Measurements from ENCODE around the gene TTC12. TPM values are rescaled to one million over a fixed set of nuclear protein-coding genes. Genes with fewer than 3 reads are reported as not detected.

Gene TTC12
- total RNA-seq, 1 donor: 21.4 TPM

DNA sequence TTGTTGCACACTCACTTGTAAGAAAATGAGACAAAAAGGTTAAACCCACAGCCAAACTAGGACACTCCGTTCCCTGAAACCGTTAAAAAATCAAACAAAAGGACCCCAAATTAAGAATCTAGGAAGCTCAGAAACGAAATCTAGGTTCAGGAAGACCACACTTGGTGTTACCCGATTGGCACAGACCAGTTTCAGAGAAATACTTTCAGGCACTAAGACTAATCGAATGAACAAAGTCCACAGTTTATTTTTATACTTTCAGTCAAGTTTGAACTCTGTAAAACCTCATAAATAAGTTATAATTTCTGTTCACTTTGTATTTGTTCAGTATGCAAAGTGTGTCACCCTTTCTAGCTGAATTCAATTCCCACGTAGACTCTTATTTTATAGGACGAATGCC, 38.8 kb upstream of the TTC12 start:
- H3K9me3 ChIP-seq (ENCODE audit: low read depth, low read length): no peaks in the 10 kb centered on the region
- TF ChIP-seq, protein P1, sequence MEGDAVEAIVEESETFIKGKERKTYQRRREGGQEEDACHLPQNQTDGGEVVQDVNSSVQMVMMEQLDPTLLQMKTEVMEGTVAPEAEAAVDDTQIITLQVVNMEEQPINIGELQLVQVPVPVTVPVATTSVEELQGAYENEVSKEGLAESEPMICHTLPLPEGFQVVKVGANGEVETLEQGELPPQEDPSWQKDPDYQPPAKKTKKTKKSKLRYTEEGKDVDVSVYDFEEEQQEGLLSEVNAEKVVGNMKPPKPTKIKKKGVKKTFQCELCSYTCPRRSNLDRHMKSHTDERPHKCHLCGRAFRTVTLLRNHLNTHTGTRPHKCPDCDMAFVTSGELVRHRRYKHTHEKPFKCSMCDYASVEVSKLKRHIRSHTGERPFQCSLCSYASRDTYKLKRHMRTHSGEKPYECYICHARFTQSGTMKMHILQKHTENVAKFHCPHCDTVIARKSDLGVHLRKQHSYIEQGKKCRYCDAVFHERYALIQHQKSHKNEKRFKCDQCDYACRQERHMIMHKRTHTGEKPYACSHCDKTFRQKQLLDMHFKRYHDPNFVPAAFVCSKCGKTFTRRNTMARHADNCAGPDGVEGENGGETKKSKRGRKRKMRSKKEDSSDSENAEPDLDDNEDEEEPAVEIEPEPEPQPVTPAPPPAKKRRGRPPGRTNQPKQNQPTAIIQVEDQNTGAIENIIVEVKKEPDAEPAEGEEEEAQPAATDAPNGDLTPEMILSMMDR (IDR thresholded peaks at IDR 0.05; ENCODE audit: extremely low read depth, low read depth, low read length): no peak
- H3K27me3 ChIP-seq (ENCODE audit: insufficient read depth, low read length): no peaks in the 10 kb centered on the region
- no peaks in the 10 kb centered on the region for H3K4me1 ChIP-seq (ENCODE audit: insufficient read depth, low read length)
- H3K4me3 ChIP-seq (ENCODE audit: insufficient read depth, low read length): no peak overlapping the region
- H3K79me2 ChIP-seq (ENCODE audit: insufficient read depth, low read length): no peaks in the 10 kb centered on the region
- H3K4me2 ChIP-seq (ENCODE audit: insufficient read depth, low read length): no peak overlapping the region
- H3K27ac ChIP-seq (ENCODE audit: low read depth, low read length): no peak overlapping the region
- no peaks in the 10 kb centered on the region for H3K36me3 ChIP-seq (ENCODE audit: insufficient read depth, low read length)
- H4K20me1 ChIP-seq (ENCODE audit: insufficient read depth, low read length): no peaks in the 10 kb centered on the region
- DNase-seq (ENCODE audit: insufficient read length, low spot score, missing footprints): no peak
- no peak overlapping the region for H2AFZ ChIP-seq (ENCODE audit: low read length)

DNA sequence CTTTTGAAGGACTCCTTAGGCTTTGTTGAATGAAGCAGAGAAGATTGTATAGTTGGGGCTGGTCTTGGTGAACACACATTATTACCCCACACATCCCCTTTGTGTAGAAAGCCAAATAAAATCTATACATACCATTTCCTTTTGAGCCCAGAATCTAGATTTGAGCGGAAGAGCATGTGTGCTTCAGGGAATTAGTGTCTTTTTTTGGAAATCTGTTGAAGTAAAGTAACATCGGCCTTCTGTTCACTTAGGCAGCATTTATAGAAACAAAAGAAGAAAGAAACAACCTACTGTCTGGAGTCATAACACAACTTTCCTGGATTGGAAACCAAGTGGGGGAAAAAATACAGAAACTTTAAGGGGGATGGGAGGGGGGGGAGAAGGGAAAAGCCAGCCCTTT, 37.9 kb upstream of the TTC12 start:
- Histone ChIP-seq H2AFZ (ENCODE audit: low read length) (no peak overlapping the region), H3K27ac (ENCODE audit: low read depth, low read length) (no peak overlapping the region), H3K27me3 (ENCODE audit: insufficient read depth, low read length) (no peaks in the 10 kb centered on the region), H3K4me1 (ENCODE audit: insufficient read depth, low read length) (no peaks in the 10 kb centered on the region), H3K9me3 (ENCODE audit: low read depth, low read length) (no peaks in the 10 kb centered on the region), H4K20me1 (ENCODE audit: insufficient read depth, low read length) (no peaks in the 10 kb centered on the region), H3K36me3 (ENCODE audit: insufficient read depth, low read length) (no peaks in the 10 kb centered on the region), H3K4me2 (ENCODE audit: insufficient read depth, low read length) (no peak overlapping the region), H3K79me2 (ENCODE audit: insufficient read depth, low read length) (no peaks in the 10 kb centered on the region), H3K4me3 (ENCODE audit: insufficient read depth, low read length) (no peak overlapping the region)
- no peak for DNase-seq (ENCODE audit: insufficient read length, low spot score, missing footprints)
- TF ChIP-seq, protein P1 (IDR thresholded peaks at IDR 0.05; ENCODE audit: extremely low read depth, low read depth, low read length): no peak

DNA sequence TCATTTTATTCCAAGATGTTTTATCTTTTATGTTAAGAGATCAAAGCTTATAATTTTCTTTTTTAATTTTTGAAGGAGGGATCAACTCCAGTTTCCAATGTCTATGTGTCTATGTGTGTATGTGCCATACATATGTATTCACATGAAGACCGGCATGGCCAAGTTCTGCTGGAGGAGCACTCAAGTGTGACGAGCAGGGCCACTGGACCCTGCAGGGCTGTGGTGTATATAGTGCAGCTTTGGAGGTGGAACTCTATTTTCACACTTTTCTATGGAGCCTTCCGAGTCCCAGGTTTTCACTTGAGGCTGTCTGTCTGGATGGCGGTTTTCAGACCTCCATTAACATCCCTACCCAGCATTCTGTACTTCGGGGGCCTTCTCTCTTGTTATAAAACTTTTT, 36.5 kb upstream of the TTC12 start:
- H3K9me3 ChIP-seq (ENCODE audit: low read depth, low read length): no peaks in the 10 kb centered on the region
- H4K20me1 ChIP-seq (ENCODE audit: insufficient read depth, low read length): no peaks in the 10 kb centered on the region
- no peak for DNase-seq (ENCODE audit: insufficient read length, low spot score, missing footprints)

DNA sequence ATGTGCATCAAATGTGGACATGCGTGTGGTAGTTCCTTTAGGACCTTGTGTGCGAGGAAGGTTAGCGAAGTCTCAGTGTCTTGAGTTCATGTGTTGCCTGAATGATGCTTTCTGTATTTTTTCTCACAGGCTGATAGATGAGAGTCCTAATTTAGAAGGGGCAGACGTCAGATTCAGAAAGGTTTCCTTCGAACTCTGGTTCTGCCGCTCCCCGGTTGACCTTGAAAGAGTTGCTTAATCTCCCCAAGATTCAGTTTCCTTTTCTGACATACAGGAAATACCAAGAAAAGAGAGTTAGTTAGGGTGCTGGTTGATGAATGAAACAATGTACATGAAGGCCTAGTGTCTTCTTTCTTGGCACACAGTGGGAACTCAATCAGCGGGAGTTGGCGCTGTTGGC, 35.9 kb upstream of the TTC12 start:
- DNase-seq (ENCODE audit: insufficient read length, low spot score, missing footprints): no peak
- Histone ChIP-seq H3K4me2 (ENCODE audit: insufficient read depth, low read length) (no peak overlapping the region), H3K27ac (ENCODE audit: low read depth, low read length) (no peak overlapping the region), H3K9me3 (ENCODE audit: low read depth, low read length) (no peaks in the 10 kb centered on the region), H3K4me1 (ENCODE audit: insufficient read depth, low read length) (no peaks in the 10 kb centered on the region), H3K36me3 (ENCODE audit: insufficient read depth, low read length) (no peaks in the 10 kb centered on the region), H3K4me3 (ENCODE audit: insufficient read depth, low read length) (no peak overlapping the region), H2AFZ (ENCODE audit: low read length) (no peak overlapping the region), H3K79me2 (ENCODE audit: insufficient read depth, low read length) (no peaks in the 10 kb centered on the region), H4K20me1 (ENCODE audit: insufficient read depth, low read length) (no peaks in the 10 kb centered on the region), H3K27me3 (ENCODE audit: insufficient read depth, low read length) (peaks cover 3% of the 10 kb centered on the region)
- TF ChIP-seq, protein P1 (IDR thresholded peaks at IDR 0.05; ENCODE audit: extremely low read depth, low read depth, low read length): no peak

More for the DNA sequence above, 36.5 kb upstream of the TTC12 start:
- no peaks in the 10 kb centered on the region for H3K36me3 ChIP-seq (ENCODE audit: insufficient read depth, low read length)
- no peaks in the 10 kb centered on the region for H3K4me1 ChIP-seq (ENCODE audit: insufficient read depth, low read length)
- no peak overlapping the region for H3K4me2 ChIP-seq (ENCODE audit: insufficient read depth, low read length)
- H3K27me3 ChIP-seq (ENCODE audit: insufficient read depth, low read length): no peaks in the 10 kb centered on the region
- TF ChIP-seq, protein P1 (IDR thresholded peaks at IDR 0.05; ENCODE audit: extremely low read depth, low read depth, low read length): no peak
- H3K4me3 ChIP-seq (ENCODE audit: insufficient read depth, low read length): no peak overlapping the region
- H3K79me2 ChIP-seq (ENCODE audit: insufficient read depth, low read length): no peaks in the 10 kb centered on the region
- H2AFZ ChIP-seq (ENCODE audit: low read length): no peak overlapping the region
- no peak overlapping the region for H3K27ac ChIP-seq (ENCODE audit: low read depth, low read length)

Data from osteoblast (primary cell).